Measurements from ENCODE around the gene LARP1.

GRCh38 chr5:154727361-154727760 is 27.8 kb upstream of the LARP1 start:
- TF ChIP-seq CTCF (conservative IDR thresholded peaks at IDR 0.05; ENCODE audit: low read length) (no peak), EZH2phosphoT487 (IDR thresholded peaks at IDR 0.05; ENCODE audit: borderline replicate concordance) (no peak)
